Measurements from ENCODE around the gene MPHOSPH8.

The MPHOSPH8 gene

DNA sequence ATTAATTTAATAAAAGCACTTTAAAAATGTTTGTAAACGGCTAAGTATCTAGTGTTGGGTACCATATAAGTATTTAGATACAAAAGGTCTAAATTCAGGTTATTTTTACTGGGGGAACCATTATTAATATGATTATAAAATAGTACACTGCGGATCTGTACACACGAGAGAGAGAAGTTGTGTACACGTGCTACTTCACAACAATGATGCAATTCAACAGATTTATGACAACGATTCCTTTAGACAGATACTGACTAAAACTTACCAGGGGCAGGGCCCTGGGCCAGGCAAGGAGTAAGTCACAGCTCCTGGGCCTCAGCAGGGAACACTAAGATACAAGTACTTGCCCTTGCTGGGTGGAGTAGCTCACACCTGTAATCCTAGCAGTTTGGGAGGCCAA lies 43.0 kb upstream of the MPHOSPH8 start:
- Histone ChIP-seq H3K9me3 (ENCODE audit: severe bottlenecking) (no peaks in the 10 kb centered on the region), H3K36me3 (no peaks in the 10 kb centered on the region), H3K27ac (no peak overlapping the region), H3K4me3 (ENCODE audit: low read depth, low read length) (no peak overlapping the region), H3K27me3 (ENCODE audit: insufficient read depth, low read depth, severe bottlenecking) (peaks cover 3% of the 10 kb centered on the region)
- TF ChIP-seq CTCF (IDR thresholded peaks at IDR 0.05; ENCODE audit: low read depth, low read length) = no peak
- no peak for DNase-seq

DNA sequence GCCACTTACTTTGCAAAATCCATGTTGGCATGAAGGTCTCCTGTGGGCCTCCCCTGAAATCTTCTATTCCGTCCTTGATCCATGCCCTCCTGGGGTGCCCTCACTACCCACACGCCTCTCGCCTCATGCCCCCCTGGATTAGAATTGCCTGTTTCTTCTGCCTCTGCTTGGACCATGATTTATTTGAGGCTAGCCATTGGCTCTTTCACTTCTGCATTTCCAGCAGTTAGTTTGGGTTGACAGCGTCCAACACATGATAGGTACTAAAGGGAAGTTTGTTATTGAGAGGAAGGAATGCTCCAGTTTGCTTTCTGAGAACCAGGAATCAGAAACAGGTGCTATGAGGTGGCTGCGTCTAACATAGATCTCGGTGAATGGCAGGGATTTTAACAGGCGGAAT lies 41.6 kb upstream of the MPHOSPH8 start:
- no peaks in the 10 kb centered on the region for H3K9me3 ChIP-seq (ENCODE audit: severe bottlenecking)
- no peak for TF ChIP-seq CTCF (IDR thresholded peaks at IDR 0.05; ENCODE audit: low read depth, low read length)
- no peak for DNase-seq
- H3K36me3 ChIP-seq = no peaks in the 10 kb centered on the region
- H3K4me3 ChIP-seq (ENCODE audit: low read depth, low read length) = no peak overlapping the region
- no peak overlapping the region for H3K27ac ChIP-seq
- H3K27me3 ChIP-seq (ENCODE audit: insufficient read depth, low read depth, severe bottlenecking) = peaks cover 3% of the 10 kb centered on the region

DNA sequence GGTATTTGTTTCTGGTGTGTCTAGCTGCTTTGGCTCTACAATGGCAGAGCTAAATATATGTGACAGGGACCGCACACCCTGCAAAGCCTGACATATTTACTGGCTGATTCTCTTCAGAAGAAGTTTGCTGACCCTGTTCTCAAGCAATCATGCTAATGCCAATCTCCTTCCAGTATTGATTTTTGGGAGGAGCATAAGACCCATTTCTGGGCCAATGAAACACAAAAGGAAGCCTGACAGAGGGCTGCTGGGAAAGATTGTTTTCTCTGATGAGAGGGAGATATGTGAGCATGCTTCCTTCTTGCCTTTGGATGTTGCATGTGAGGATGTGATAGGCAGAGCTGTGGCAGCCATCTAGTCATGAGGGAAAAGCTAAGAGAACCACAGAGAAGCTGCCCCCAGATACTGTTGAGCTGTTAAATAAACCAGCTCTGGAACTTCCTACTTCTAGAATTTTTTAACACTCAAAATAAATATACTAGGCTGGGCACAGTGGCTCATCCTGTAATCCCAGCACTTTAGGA lies 40.7 kb upstream of the MPHOSPH8 start:
- DNase-seq = no peak
- H3K4me3 ChIP-seq (ENCODE audit: low read depth, low read length) = no peak overlapping the region
- TF ChIP-seq CTCF (IDR thresholded peaks at IDR 0.05; ENCODE audit: low read depth, low read length) = no peak

DNA sequence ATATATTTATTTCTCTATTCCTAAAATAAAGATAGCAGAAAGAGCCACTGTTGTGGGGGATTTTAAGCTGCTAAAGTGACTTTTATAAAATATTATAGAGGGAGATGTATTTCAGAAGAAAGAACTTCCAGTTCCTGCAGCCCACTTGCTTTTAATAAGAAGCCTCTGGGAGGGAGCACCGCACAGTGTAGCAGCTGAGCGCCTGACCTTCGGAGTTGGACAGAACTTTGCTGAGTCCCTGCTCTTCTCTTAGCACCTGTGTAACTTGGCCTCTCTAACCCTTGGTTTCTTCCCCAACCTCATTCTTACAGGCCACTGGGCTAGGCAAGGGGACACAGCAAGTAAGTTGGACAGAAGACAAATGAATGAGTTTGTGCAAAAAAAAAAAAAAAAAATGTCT lies 37.4 kb upstream of the MPHOSPH8 start:
- no peak for DNase-seq
- Histone ChIP-seq H3K9me3 (ENCODE audit: severe bottlenecking) (no peaks in the 10 kb centered on the region), H3K36me3 (no peaks in the 10 kb centered on the region), H3K4me3 (ENCODE audit: low read depth, low read length) (no peak overlapping the region), H3K27me3 (ENCODE audit: insufficient read depth, low read depth, severe bottlenecking) (no peaks in the 10 kb centered on the region), H3K27ac (no peak overlapping the region)
- no peak for TF ChIP-seq CTCF (IDR thresholded peaks at IDR 0.05; ENCODE audit: low read depth, low read length)

More for the DNA sequence above, 40.7 kb upstream of the MPHOSPH8 start:
- Histone ChIP-seq H3K27ac (no peak overlapping the region), H3K27me3 (ENCODE audit: insufficient read depth, low read depth, severe bottlenecking) (peaks cover 3% of the 10 kb centered on the region), H3K9me3 (ENCODE audit: severe bottlenecking) (no peaks in the 10 kb centered on the region), H3K36me3 (no peaks in the 10 kb centered on the region)

DNA sequence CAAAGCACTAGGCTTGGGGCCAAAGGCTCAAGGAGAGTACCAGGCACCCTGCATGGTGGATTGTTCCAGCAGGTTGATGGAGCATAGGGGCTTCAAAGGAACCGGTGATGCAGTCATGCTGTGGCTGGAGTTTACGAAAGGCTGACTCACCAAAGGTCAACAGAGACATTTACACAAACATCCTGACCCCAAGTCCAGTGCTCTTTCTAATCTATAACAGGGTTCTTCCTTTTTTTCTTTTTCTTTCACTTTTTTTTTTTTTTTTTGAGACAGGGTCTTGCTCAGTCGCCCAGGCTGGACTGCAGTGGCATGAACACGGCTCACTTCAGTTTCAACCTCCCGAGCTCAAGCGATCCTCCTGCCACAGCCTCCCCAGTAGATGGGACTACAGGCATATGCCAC lies 36.5 kb upstream of the MPHOSPH8 start:
- H3K9me3 ChIP-seq (ENCODE audit: severe bottlenecking) = no peaks in the 10 kb centered on the region
- H3K36me3 ChIP-seq = no peaks in the 10 kb centered on the region
- no peaks in the 10 kb centered on the region for H3K27me3 ChIP-seq (ENCODE audit: insufficient read depth, low read depth, severe bottlenecking)
- no peak for TF ChIP-seq CTCF (IDR thresholded peaks at IDR 0.05; ENCODE audit: low read depth, low read length)
- H3K27ac ChIP-seq = no peak overlapping the region
- DNase-seq = no peak
- H3K4me3 ChIP-seq (ENCODE audit: low read depth, low read length) = no peak overlapping the region

DNA sequence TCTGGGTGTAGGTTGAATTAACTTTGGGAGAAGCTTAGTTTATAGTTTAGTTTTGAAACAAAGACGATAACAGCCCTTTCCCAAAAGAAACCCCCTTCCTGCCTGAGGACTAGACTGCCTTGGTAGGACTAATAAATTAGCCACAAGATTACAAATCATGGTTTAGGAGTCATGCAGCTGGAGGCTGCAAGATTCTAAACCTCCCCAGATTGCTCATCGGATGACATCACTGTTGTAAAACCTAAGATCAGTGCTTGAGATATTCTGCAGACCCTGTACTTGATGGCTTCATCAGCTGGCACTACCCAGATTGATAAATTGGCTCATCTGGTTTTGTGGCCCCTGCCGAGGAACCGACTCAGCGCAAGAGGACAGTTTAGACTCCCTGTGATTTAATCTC lies 35.9 kb upstream of the MPHOSPH8 start:
- H3K36me3 ChIP-seq = no peaks in the 10 kb centered on the region
- DNase-seq = no peak
- H3K27ac ChIP-seq = no peak overlapping the region

More for the DNA sequence above, 35.9 kb upstream of the MPHOSPH8 start:
- H3K9me3 ChIP-seq (ENCODE audit: severe bottlenecking) = no peaks in the 10 kb centered on the region
- no peak for TF ChIP-seq CTCF (IDR thresholded peaks at IDR 0.05; ENCODE audit: low read depth, low read length)
- no peaks in the 10 kb centered on the region for H3K27me3 ChIP-seq (ENCODE audit: insufficient read depth, low read depth, severe bottlenecking)
- no peak overlapping the region for H3K4me3 ChIP-seq (ENCODE audit: low read depth, low read length)
